ENCODE data around the gene ICAM5. TPM values are rescaled to one million over a fixed set of nuclear protein-coding genes. Genes with fewer than 3 reads are reported as not detected.

Gene ICAM5
- total RNA-seq, 2 donors from 2014 or later = 7.1 TPM; not detected in 1

GRCh38 chr19:10299545-10300458, 10.1 kb downstream of the ICAM5 start:
- intact Hi-C loops (cut with DNase I) = no loop called here
- WGBS = 52% methylated on average over 14 of the region's 14 CpGs
- H3K27ac ChIP-seq = no peak overlapping the region
- H3K9me3 ChIP-seq = no peaks in the 10 kb centered on the region
- DNase-seq (ENCODE audit: low spot score) = no peak
- H3K4me1 ChIP-seq (replicated peaks) = peaks cover 3% of the 10 kb centered on the region
- no peak overlapping the region for H3K4me3 ChIP-seq
- peaks cover 11% of the 10 kb centered on the region for H3K27me3 ChIP-seq (replicated peaks; ENCODE audit: insufficient read depth)
- no peaks in the 10 kb centered on the region for H3K36me3 ChIP-seq
- TF ChIP-seq POLR2A (IDR thresholded peaks at IDR 0.05) (no peak), POLR2AphosphoS5 (IDR thresholded peaks at IDR 0.05) (no peak), CTCF (IDR thresholded peaks at IDR 0.05) (no peak)

GRCh38 chr19:10305139-10305806, 15.5 kb downstream of the ICAM5 start:
- Histone ChIP-seq H3K27me3 (replicated peaks; ENCODE audit: insufficient read depth) (no peaks in the 10 kb centered on the region), H3K4me3 (no peak overlapping the region), H3K27ac (no peak overlapping the region), H3K9me3 (no peaks in the 10 kb centered on the region), H3K36me3 (no peaks in the 10 kb centered on the region), H3K4me1 (replicated peaks) (no peaks in the 10 kb centered on the region)
- intact Hi-C loops (cut with DNase I) = no loop called here
- DNase-seq (ENCODE audit: low spot score) = no peak
- 84% methylated on average over 16 of the region's 17 CpGs for WGBS
- TF ChIP-seq POLR2AphosphoS5 (IDR thresholded peaks at IDR 0.05) (no peak), CTCF (IDR thresholded peaks at IDR 0.05) (no peak), POLR2A (IDR thresholded peaks at IDR 0.05) (no peak)

GRCh38 chr19:10306327-10306726, 16.6 kb downstream of the ICAM5 start:
- no peaks in the 10 kb centered on the region for H3K27me3 ChIP-seq (replicated peaks; ENCODE audit: insufficient read depth)
- H3K36me3 ChIP-seq = no peaks in the 10 kb centered on the region
- TF ChIP-seq CTCF (IDR thresholded peaks at IDR 0.05) = no peak
- no peak for TF ChIP-seq POLR2A (IDR thresholded peaks at IDR 0.05)
- no peak for TF ChIP-seq POLR2AphosphoS5 (IDR thresholded peaks at IDR 0.05)
- no peaks in the 10 kb centered on the region for H3K9me3 ChIP-seq
- WGBS = 92% methylated on average over 5 of the region's 5 CpGs
- H3K4me3 ChIP-seq = no peak overlapping the region
- H3K4me1 ChIP-seq (replicated peaks) = no peaks in the 10 kb centered on the region
- DNase-seq (ENCODE audit: low spot score) = no peak
- H3K27ac ChIP-seq = no peak overlapping the region
- intact Hi-C loops (cut with DNase I) = no loop called here

GRCh38 chr19:10309423-10309822, 19.7 kb downstream of the ICAM5 start, which contains the start of gene ZGLP1:
Gene ZGLP1, minus strand, starts transcription at chr19:10309815.
- 88% methylated on average over 22 of the region's 24 CpGs for WGBS
- Histone ChIP-seq H3K4me3 (no peak within 1 kb of the TSS), H3K9me3 (no peaks in the 10 kb centered on the region), H3K4me1 (replicated peaks) (no peaks in the 10 kb centered on the region), H3K27ac (no peak within 1 kb of the TSS), H3K36me3 (no peaks in the 10 kb centered on the region), H3K27me3 (replicated peaks; ENCODE audit: insufficient read depth) (no peaks in the 10 kb centered on the region)
- intact Hi-C loops (cut with DNase I) = no loop called here
- no peak for TF ChIP-seq POLR2A (IDR thresholded peaks at IDR 0.05)
- no peak for TF ChIP-seq CTCF (IDR thresholded peaks at IDR 0.05)
- no peak for TF ChIP-seq POLR2AphosphoS5 (IDR thresholded peaks at IDR 0.05)
- no peak for DNase-seq (ENCODE audit: low spot score)

Data from prostate gland (tissue), 2 donors.